Measurements from ENCODE around the gene PIEZO1. TPM values are rescaled to one million over a fixed set of nuclear protein-coding genes. Genes with fewer than 3 reads are reported as not detected.

The PIEZO1 gene
- total RNA-seq, 2 donors from 2014 or later, result 37.7 to 73.2 TPM

DNA sequence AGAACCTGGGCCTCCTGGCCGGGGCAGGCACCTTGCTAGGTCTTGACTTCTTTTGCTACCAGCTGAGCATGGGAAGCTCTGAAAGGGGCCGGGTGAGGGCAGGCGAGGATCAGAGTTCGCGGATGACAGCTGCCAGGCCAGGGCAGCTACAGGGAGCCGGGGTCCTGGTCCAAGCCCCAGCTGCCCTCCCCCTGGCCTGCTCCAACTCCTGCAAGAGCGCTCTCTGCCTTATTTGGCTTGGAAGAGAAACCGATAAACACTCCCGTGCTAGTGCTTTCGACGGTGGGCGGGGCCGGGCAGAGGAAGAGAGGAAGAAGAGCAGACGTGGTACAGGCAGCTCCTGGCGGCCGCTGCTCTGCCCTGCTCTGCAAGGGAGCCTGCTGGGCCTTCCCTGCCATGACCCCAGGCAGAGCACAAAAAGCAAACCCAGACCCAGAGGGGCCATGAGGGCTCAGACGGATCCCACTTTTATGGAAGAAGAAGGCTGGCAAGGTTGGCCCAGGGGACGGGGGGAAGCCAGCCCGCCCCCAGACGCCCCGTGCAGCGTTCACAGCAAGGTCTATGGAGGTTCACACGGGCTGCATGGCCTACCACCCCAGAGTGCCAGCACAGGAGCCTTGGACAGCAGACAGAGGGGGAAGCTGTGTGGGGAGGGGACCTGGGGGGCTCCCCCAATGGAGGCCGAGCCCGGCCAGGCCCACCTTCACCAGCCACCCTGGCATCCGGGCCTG is 25.6 kb downstream of the PIEZO1 start:
- H3K9me3 ChIP-seq, result no peaks in the 10 kb centered on the region
- no peaks in the 10 kb centered on the region for H3K36me3 ChIP-seq
- DNase-seq (ENCODE audit: low spot score), result no peak
- TF ChIP-seq, protein P1, sequence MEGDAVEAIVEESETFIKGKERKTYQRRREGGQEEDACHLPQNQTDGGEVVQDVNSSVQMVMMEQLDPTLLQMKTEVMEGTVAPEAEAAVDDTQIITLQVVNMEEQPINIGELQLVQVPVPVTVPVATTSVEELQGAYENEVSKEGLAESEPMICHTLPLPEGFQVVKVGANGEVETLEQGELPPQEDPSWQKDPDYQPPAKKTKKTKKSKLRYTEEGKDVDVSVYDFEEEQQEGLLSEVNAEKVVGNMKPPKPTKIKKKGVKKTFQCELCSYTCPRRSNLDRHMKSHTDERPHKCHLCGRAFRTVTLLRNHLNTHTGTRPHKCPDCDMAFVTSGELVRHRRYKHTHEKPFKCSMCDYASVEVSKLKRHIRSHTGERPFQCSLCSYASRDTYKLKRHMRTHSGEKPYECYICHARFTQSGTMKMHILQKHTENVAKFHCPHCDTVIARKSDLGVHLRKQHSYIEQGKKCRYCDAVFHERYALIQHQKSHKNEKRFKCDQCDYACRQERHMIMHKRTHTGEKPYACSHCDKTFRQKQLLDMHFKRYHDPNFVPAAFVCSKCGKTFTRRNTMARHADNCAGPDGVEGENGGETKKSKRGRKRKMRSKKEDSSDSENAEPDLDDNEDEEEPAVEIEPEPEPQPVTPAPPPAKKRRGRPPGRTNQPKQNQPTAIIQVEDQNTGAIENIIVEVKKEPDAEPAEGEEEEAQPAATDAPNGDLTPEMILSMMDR (IDR thresholded peaks at IDR 0.05), result no peak
- H3K27ac ChIP-seq, result no peak overlapping the region
- H3K4me3 ChIP-seq, result no peak overlapping the region
- peaks cover 0 to 23% of the 10 kb centered on the region in 2 donors for H3K4me1 ChIP-seq
- H3K27me3 ChIP-seq, result no peaks in the 10 kb centered on the region

DNA sequence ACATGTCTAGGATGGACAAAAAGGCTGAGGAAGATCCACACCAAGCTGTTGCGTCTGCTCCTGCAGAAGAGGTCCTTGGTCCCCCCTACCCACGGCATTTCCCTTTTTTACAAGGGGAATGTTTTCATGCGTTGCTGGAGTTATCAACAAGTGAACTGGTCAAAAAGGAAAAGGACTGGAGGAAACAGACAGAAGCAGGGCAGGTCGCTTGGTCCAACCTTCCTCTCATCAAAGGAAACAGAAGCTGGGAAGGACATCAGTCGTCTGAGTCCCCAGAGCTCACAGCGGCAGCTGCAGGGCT is 26.1 kb downstream of the PIEZO1 start:
- Histone ChIP-seq H3K9me3 (no peaks in the 10 kb centered on the region), H3K4me3 (no peak overlapping the region), H3K27me3 (no peaks in the 10 kb centered on the region), H3K36me3 (no peaks in the 10 kb centered on the region), H3K4me1 (peaks cover 0 to 23% of the 10 kb centered on the region in 2 donors), H3K27ac (no peak overlapping the region)
- TF ChIP-seq, protein P1 (IDR thresholded peaks at IDR 0.05), result no peak
- no peak for DNase-seq (ENCODE audit: low spot score)

DNA sequence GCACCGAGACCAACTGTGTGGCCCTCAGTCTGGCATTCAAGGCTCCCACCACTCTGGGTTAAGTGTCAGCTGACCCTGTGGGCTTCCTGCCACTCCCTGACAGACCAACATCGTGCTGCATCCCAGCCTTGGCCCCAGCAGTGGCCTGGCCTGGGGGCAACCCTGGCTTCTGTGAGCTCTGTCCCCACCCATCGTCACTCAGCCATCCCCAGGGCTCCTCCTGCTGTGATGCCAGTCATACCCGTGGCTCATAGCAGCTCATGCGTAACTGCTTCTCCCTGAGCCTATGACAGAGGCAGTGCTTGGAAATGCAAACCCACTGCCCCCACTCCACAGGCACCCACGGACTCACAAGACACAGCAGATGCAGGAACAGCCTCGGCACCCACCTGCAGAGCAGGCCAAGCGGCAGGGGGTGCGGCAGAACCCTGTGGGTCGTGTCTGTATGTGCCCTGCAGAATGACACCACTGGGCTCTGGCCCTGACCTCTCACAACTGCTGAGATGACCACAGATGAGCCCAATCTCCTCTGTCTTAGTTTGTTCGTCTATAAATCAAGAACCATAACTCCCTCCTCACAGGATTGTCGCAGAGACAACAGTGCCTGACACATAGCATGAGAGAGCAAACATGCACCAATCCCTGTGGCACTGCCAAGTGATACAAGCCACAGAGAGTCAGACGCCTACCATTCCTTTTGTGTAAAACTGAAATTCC is 26.6 kb downstream of the PIEZO1 start:
- Histone ChIP-seq H3K4me3 (no peak overlapping the region), H3K27ac (no peak overlapping the region), H3K4me1 (peaks cover 0 to 23% of the 10 kb centered on the region in 2 donors), H3K36me3 (no peaks in the 10 kb centered on the region), H3K9me3 (no peaks in the 10 kb centered on the region), H3K27me3 (no peaks in the 10 kb centered on the region)
- no peak for DNase-seq (ENCODE audit: low spot score)
- TF ChIP-seq, protein P1 (IDR thresholded peaks at IDR 0.05), result no peak

DNA sequence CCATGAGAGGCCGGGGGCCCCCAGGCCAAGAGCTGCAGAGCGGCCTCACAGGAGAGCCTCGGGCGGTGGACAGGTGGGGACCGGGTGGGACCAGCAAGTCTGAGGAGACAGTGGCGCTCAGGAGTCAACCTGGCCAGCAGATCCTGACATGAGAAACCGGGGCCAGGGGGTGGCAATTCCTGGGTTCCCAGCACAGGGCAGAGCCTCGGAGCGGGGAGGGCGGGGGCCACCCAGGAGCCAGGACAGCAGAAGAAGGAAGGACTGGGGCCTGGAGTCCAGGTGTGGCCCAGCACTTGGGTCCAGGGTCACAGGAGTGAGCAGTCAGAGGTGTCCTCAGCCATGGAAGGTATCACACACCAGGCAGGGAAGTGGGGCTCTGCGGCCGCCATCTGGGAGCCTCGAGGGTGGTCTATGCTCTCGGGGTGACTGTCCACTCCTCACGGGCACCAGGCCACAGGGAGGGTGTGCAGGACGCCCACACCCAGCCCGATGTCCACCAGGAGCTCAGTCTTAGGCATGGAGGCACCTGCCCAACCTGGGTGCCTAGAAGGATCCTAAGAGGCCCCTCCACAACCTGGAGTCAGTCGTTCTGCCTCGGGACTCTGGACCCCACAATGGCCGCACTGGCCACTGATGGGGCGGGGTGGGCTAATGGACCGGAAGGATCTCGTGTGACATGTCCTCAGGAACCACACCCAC is 29.1 kb downstream of the PIEZO1 start:
- Histone ChIP-seq H3K27me3 (no peaks in the 10 kb centered on the region), H3K4me1 (peaks cover 0 to 12% of the 10 kb centered on the region in 2 donors), H3K9me3 (no peaks in the 10 kb centered on the region), H3K36me3 (no peaks in the 10 kb centered on the region), H3K4me3 (no peak overlapping the region), H3K27ac (no peak overlapping the region)
- DNase-seq (ENCODE audit: low spot score), result no peak
- TF ChIP-seq, protein P1 (IDR thresholded peaks at IDR 0.05), result no peak

DNA sequence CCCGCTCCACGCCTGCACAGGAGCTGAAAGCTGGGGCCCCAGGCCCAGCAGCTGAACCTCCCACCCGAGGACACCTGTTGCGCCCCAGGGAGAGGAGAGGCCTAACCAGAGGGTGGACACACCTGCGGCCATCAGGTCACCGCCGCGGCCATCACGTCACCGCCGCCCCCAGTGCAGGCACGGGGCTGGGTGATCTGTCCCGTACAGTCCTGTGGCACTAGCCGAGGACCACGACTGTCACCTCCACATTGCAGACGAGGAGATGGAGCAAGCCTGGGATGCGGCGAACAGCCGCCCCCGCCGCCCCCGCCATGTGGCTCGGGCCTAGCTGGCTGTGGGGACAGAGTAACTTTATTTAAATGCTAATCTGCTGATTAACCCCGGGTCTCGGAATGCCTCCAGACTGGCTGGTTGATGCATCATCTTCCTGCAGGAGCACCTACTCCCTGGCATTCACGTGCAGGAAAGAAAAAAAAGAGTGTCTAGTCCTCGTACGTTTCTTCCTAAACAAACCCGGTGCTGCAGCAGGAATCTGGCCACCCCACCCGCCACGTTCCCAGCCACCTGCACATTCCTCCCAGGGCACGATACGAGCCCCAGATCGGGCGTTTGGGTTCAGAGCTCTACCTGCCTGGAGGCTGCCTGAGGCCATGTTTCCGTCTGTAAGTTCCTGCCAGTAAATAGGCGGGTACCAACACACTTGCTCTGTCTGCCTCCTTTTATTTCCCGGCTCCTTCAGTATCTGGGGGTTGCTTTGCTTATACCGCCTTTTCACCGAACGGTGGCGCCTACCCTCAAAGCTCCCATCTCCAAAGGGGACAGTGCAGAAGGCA is 29.9 kb downstream of the PIEZO1 start:
- TF ChIP-seq, protein P1 (IDR thresholded peaks at IDR 0.05), result no peak
- Histone ChIP-seq H3K36me3 (no peaks in the 10 kb centered on the region), H3K27ac (no peak overlapping the region), H3K27me3 (no peaks in the 10 kb centered on the region), H3K4me1 (peaks cover 0 to 11% of the 10 kb centered on the region in 2 donors), H3K9me3 (no peaks in the 10 kb centered on the region), H3K4me3 (no peak overlapping the region)
- no peak for DNase-seq (ENCODE audit: low spot score)
